Measurements from ENCODE around the gene SNRPA.
"Not testable (repeated sequence)": the region's sequence is repeated elsewhere in the genome, so short reads cannot be mapped to it uniquely, and the experiment has no call there.

Gene SNRPA

DNA sequence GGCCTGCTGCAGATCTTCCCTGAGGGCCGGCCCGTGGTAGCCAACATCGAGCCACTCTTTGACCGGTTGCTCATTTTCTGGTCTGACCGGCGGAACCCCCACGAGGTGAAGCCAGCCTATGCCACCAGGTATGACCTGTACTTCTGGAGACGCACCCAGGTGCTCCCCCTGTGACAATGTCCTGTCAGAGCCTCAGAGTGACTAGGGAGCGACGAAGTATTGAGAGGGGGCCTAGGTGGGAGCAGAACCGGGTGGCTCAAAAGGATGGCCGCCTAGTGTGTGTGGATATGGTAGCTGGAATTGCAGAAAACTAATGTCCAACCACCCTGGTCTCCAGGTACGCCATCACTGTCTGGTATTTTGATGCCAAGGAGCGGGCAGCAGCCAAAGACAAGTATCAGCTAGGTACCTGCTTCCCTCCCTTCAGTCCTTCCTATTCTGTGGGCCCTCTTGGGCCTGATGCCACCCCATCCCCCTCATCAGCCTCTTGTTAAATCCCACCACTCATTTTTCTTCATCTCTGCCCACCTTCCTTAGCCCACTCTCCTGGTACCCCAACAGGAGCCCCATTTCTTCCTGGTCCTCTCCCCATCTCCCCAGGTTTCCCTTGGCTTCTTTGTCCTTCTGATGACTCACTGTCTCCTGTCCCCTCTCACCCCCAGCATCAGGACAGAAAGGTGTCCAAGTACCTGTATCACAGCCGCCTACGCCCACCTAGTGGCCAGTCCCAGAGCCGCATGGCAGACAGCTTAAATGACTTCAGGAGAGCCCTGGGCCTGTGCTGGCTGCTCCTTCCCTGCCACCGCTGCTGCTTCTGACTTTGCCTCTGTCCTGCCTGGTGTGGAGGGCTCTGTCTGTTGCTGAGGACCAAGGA is 56.4 kb downstream of the SNRPA start:
- no peak for FAIRE-seq
- no peak for TF ChIP-seq TAF1 (IDR thresholded peaks at IDR 0.05; ENCODE audit: borderline replicate concordance, low read depth, low read length)
- DNase-seq (ENCODE audit: insufficient read length): no peak

DNA sequence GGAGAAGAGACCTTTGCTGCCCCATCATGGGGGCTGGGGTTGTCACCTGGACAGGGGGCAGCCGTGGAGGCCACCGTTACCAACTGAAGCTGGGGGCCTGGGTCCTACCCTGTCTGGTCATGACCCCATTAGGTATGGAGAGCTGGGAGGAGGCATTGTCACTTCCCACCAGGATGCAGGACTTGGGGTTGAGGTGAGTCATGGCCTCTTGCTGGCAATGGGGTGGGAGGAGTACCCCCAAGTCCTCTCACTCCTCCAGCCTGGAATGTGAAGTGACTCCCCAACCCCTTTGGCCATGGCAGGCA is 57.0 kb downstream of the SNRPA start:
- FAIRE-seq: no peak
- TF ChIP-seq POLR2AphosphoS5 (IDR thresholded peaks at IDR 0.05; ENCODE audit: low read depth, low read length): no peak
- TF ChIP-seq TAF1 (IDR thresholded peaks at IDR 0.05; ENCODE audit: borderline replicate concordance, low read depth, low read length): no peak
- TF ChIP-seq POLR2A (IDR thresholded peaks at IDR 0.05; ENCODE audit: low read depth, low read length): no peak

DNA sequence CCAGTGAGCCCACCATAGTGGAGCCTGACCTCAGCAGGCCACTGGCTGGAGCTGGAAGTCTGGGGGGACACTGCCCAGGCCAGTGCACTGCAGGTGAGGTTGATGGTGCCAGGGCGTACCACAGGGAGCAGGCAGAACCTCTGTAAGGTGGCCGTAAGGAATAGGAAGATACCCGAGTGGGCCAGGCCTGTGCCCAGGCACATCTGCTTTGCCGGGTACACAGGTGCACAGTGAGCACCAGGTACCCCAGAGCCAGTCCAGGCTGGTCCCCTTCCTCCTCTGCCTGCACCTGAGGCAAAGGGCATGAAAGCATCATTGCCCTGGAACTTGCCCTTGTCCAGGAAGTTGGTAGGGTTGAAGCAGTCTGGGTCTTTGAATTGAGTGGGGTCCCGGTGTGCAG is 57.5 kb downstream of the SNRPA start:
- DNase-seq (ENCODE audit: insufficient read length) (no peak), FAIRE-seq (no peak)

More for the DNA sequence above, 57.0 kb downstream of the SNRPA start:
- no peak for DNase-seq (ENCODE audit: insufficient read length)

DNA sequence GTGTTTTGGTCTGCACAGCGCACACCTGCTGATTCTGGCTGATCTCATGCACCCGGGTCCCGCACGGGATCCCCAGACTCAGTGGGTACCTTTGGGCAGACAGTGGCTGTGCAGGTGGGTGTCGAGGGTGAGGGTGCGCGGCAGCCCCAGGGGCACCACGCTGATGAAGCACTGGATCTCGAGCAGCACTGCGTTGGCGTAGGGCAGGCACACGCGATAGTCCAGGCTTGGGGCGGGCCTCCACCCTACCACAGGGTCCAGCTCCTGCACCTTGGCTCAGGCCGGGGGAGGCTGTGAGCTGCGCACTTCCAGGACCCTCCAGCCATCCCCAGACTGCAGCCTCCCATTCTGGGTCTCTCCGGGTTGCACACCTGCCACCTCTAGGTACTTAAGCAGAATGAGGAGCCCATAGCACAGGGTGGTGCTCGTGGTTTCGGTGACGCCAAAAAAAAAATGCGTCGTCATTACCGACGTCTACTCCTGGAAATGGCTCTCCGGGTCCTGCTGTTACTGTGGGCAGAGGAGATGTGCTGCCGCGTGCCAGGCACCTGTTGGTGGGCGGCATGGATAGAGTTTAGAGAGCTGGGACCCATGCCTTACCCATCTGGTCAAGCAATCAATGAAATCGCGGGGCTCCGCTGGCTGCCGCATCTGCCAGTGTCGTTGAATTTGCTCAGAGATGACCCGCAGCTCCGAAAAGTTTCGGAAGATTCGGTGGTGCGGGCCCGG is 58.5 kb downstream of the SNRPA start:
- FAIRE-seq (no peak), DNase-seq (ENCODE audit: insufficient read length) (no peak)
- no peak for TF ChIP-seq TAF1 (IDR thresholded peaks at IDR 0.05; ENCODE audit: borderline replicate concordance, low read depth, low read length)
- peak; percentile 59; the same call in 1 of the 2 replicates for TF ChIP-seq POLR2AphosphoS5 (IDR thresholded peaks at IDR 0.05; ENCODE audit: low read depth, low read length)
- peak; percentile 61; the same call in 1 of the 2 replicates for TF ChIP-seq POLR2A (IDR thresholded peaks at IDR 0.05; ENCODE audit: low read depth, low read length)

More for the DNA sequence above, 57.5 kb downstream of the SNRPA start:
- TF ChIP-seq TAF1 (IDR thresholded peaks at IDR 0.05; ENCODE audit: borderline replicate concordance, low read depth, low read length) (no peak), POLR2AphosphoS5 (IDR thresholded peaks at IDR 0.05; ENCODE audit: low read depth, low read length) (peak; percentile 45; the same call in 1 of the 2 replicates), POLR2A (IDR thresholded peaks at IDR 0.05; ENCODE audit: low read depth, low read length) (no peak; the same call in 1 of the 2 replicates)

DNA sequence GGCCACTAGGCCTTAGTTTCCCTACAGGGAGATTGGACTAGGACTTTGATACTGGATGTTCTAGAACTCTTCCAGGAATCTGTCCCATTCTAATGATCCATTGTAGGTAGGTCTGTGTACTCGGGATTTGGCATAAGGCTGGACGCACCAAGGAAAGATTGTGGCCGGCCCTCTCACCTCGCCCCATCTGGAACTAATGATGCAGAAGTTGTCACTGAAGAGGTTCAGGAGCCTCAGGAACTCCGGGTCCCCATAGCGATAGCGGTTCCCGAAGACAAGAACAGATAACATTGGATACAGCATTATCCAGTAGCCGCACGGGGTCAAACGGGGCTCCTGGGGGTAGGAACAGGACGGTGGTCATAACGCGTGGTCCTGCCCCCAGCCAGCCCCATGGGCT is 59.2 kb downstream of the SNRPA start:
- FAIRE-seq: peak; percentile 54
- no peak for TF ChIP-seq TAF1 (IDR thresholded peaks at IDR 0.05; ENCODE audit: borderline replicate concordance, low read depth, low read length)
- TF ChIP-seq POLR2AphosphoS5 (IDR thresholded peaks at IDR 0.05; ENCODE audit: low read depth, low read length): no peak
- no peak for TF ChIP-seq POLR2A (IDR thresholded peaks at IDR 0.05; ENCODE audit: low read depth, low read length)
- DNase-seq (ENCODE audit: insufficient read length): no peak

DNA sequence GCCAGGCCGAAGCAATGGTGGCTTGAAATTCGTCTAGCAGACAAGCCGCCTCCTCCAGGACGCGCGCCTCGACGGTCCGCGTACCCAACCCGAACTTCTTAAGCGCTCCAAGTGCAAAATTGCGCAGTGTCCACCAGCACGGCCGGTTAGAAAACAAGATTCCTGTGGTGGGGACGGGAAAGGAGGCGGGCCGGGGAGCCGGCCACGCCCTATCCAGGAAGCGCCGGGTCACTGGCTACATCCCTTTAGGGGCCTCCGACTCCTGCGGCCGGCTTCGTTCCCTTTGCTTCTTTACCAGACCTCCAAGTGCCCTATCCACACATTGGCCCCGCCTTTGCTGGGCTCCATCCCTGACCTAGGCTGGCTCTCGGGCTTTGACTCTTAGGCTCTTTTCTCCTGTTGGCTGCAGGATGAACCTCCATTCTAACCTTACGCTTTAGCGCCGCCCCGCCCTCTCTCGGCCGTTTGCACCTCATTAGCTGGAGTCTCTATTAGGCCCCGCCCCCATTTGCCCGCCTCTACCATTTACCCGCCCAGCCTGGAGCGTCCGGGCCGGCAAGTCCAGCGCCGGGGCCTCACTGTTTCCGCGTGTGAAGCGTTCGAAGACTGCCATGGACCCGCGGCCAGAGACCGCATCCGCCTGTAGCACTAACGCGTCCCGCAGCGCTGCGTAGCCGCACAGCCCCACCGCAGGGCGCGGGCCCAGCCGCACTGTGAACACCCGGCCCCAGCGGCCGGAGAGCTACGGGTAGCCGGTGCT is 59.8 kb downstream of the SNRPA start:
- DNase-seq (ENCODE audit: insufficient read length): not testable (repeated sequence)
- peak; percentile 77 for FAIRE-seq

DNA sequence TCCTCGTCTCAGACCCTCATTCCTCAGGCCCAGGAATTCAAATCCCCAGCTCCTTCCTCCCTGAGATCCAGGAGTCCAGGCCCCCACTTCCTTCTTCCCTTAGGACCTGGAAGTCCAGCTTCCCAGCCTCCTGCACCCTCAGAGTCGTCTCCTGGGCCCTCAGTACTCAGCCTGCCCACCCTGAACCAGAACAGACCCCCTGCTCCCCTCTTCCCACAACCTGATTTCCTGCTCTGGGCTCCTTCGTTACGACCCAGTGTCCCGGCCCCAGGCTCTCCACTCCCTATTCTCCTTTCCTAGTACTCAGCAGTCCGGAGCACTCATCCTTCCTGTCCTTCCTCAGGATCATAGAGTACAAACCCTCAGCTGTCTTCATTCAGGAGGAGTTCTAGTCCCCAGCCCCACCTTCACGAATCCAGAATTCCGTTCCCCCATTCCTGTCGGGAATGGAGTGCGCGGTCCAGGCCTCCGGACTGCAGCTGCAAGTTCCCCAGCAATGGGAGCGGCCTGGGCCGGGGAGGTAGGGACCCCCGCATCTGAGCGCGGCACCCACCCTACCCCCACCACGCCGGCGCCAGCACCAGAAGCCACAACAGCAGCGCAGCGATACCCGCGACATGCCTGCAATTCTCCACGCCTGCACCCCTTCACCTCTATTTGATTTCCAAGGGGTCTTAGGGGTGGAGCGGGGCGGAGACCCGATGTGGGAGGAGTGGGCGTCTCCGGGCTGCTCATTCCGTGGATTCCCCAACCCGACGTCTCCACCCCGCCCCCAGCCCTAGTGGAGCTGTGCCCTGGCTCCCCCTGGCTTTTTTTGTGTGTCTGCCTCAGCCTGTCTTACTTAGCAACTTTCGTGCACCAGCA is 60.7 kb downstream of the SNRPA start:
- TF ChIP-seq POLR2A (IDR thresholded peaks at IDR 0.05; ENCODE audit: low read depth, low read length): no peak
- no peak for TF ChIP-seq TAF1 (IDR thresholded peaks at IDR 0.05; ENCODE audit: borderline replicate concordance, low read depth, low read length)
- no peak for TF ChIP-seq POLR2AphosphoS5 (IDR thresholded peaks at IDR 0.05; ENCODE audit: low read depth, low read length)
- FAIRE-seq (no peak), DNase-seq (ENCODE audit: insufficient read length) (no peak)

DNA sequence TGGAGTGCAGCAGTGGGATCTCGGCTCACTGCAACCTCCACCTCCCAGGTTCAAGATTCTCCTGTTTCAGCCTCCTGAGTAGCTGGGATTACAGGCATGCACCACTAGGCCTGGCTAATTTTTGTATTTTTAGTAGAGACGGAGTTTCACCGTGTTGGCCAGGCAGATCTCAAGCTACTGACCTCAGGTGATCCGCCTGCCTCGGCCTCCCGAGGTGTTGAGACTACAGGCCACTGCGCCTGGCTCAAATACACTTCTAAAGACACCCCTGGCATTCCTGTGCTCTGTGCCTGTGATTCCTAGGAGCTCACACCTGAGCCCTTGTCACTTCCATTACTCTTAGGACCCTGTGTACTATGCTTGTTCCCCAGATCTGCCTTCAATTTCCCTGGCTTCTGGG is 61.6 kb downstream of the SNRPA start:
- not testable (repeated sequence) for FAIRE-seq; DNase-seq (ENCODE audit: insufficient read length)

DNA sequence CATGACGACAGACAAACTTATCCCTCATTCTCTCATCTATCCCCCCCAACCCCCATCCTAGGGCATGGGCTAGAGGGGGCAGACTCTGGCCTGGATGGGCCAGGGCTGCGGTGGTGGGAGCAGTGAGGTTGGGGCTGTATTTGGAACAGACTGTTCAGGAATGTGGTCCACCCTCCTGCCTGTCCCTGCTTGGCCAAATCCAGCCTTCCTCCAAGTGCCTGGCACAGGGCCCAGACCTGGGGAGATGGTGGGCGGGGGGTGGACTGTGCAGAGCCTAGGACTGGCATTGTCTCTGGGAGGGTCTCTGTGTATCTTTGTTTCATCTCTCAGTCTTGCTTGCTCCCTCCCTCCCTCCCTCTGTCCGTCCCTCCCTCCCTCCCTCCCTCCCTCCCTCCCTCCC is 62.2 kb downstream of the SNRPA start:
- TF ChIP-seq POLR2A (IDR thresholded peaks at IDR 0.05; ENCODE audit: low read depth, low read length) (no peak), POLR2AphosphoS5 (IDR thresholded peaks at IDR 0.05; ENCODE audit: low read depth, low read length) (no peak)

More for the DNA sequence above, 62.2 kb downstream of the SNRPA start:
- DNase-seq (ENCODE audit: insufficient read length) (no peak), FAIRE-seq (no peak)
